PC-3 (cell line): ENCODE data around the gene ARID1A.

Experiments used
- CTCF ChIP-seq: fragments of 300-600 bp; sonication (generic); conservative IDR thresholded peaks from 2 replicates; pipeline ENCODE4 v1.5.1; 2017; ENCODE audit warnings: antibody characterized with exemption, low read depth, mild to moderate bottlenecking, low read length
- EZH2 ChIP-seq: fragments of 300-600 bp; sonication (generic); IDR thresholded peaks from one replicate; pipeline ENCODE4 v1.6.1; 2017; ENCODE audit warnings: antibody characterized with exemption, mild to moderate bottlenecking, low read length; ENCODE audit not compliant: unreplicated experiment
- EZH2phosphoT487 ChIP-seq: fragments of 300-600 bp; sonication (generic); IDR thresholded peaks from 2 replicates; pipeline ENCODE4 v1.6.1; 2018; ENCODE audit warnings: mild to moderate bottlenecking, antibody characterized with exemption, low read length, borderline replicate concordance

- TF ChIP-seq EZH2 (no peak), EZH2phosphoT487 (no peak), CTCF (no peak)
Observed at GRCh38 chr1:26723013-26723991, 27.5 kb downstream of the ARID1A start.
